Colon (tissue), 2 donors: ENCODE data around the gene FRMD4A.
"Not testable (repeated sequence)": the region's sequence is repeated elsewhere in the genome, so short reads cannot be mapped to it uniquely, and the experiment has no call there.

Experiments
- FAIRE-seq: peaks from 2 replicates; lab custom pipeline; 2012; peaks lifted over from hg19 to GRCh38; lab: Jason Lieb, UNC
- donor health status: control.
- donor health status: control.

FRMD4A gene

GRCh38 chr10:14146025-14146424, 184.7 kb downstream of the FRMD4A start:
- no peak for FAIRE-seq

- no peak for FAIRE-seq
Observed at GRCh38 chr10:14144451-14144850, 186.3 kb downstream of the FRMD4A start.

GRCh38 chr10:14142606-14143250, 188.0 kb downstream of the FRMD4A start:
- no peak for FAIRE-seq

GRCh38 chr10:14141283-14141682, 189.4 kb downstream of the FRMD4A start:
- FAIRE-seq = no peak

- no peak for FAIRE-seq
Observed at GRCh38 chr10:14137391-14137790, 193.3 kb downstream of the FRMD4A start.

GRCh38 chr10:14135196-14135595, 195.5 kb downstream of the FRMD4A start:
- not testable (repeated sequence) for FAIRE-seq

- no peak for FAIRE-seq
Observed at GRCh38 chr10:14134275-14134674, 196.4 kb downstream of the FRMD4A start.

- FAIRE-seq = no peak
Observed at GRCh38 chr10:14131261-14131960, 199.3 kb downstream of the FRMD4A start.

GRCh38 chr10:14129770-14130169, 201.0 kb downstream of the FRMD4A start:
- no peak for FAIRE-seq

GRCh38 chr10:14128519-14128918, 202.2 kb downstream of the FRMD4A start:
- FAIRE-seq = no peak

- FAIRE-seq = no peak
Observed at GRCh38 chr10:14126697-14127440, 203.9 kb downstream of the FRMD4A start.

GRCh38 chr10:14125564-14125963, 205.2 kb downstream of the FRMD4A start:
- no peak for FAIRE-seq

- FAIRE-seq = no peak
Observed at GRCh38 chr10:14124941-14125340, 205.8 kb downstream of the FRMD4A start.

- no peak for FAIRE-seq
Observed at GRCh38 chr10:14123139-14123538, 207.6 kb downstream of the FRMD4A start.

GRCh38 chr10:14120812-14121211, 209.9 kb downstream of the FRMD4A start:
- no peak for FAIRE-seq

GRCh38 chr10:14118953-14119352, 211.8 kb downstream of the FRMD4A start:
- no peak for FAIRE-seq

GRCh38 chr10:14116837-14117236, 213.9 kb downstream of the FRMD4A start:
- no peak for FAIRE-seq

GRCh38 chr10:14116021-14116420, 214.7 kb downstream of the FRMD4A start:
- no peak for FAIRE-seq

GRCh38 chr10:14114791-14115190, 215.9 kb downstream of the FRMD4A start:
- no peak for FAIRE-seq

- no peak for FAIRE-seq
Observed at GRCh38 chr10:14112056-14112455, 218.7 kb downstream of the FRMD4A start.

GRCh38 chr10:14111208-14111607, 219.5 kb downstream of the FRMD4A start:
- no peak for FAIRE-seq

GRCh38 chr10:14106828-14107227, 223.9 kb downstream of the FRMD4A start:
- FAIRE-seq = no peak

- no peak for FAIRE-seq
Observed at GRCh38 chr10:14102056-14102455, 228.7 kb downstream of the FRMD4A start.
